ENCODE results near the gene TENM3. TPM values are rescaled to one million over a fixed set of nuclear protein-coding genes. Genes with fewer than 3 reads are reported as not detected.

TENM3 gene
- total RNA-seq, 1 experiment from 2014 or later = 0.87 TPM

DNA sequence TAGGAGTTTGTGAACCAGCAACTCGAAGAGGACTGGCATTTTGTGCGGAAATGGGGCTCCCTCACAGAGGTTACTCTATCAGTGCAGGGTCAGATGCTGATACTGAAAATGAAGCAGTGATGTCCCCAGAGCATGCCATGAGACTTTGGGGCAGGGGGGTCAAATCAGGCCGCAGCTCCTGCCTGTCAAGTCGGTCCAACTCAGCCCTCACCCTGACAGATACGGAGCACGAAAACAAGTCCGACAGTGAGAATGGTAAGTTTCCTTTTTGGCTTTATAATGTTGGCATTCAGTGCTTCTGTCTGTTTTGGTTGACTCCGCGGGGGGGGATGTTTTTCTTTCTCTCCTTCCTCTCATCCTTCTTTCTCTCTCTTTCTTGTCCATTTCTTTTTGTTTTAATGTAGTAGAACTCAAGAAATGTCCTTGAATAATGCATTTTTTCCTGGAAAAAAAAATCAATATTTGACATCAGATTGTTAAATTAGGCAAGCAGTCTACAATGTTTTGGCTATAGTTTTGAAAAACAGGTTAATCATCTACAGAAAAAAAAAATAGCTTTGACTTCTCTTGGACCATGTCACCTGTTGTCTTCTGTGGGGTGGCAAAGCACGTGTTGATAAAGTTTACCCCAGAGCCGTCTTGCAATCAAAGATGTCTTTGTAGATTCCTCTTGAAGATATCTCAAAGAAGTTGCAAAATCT is 103.6 kb downstream of the TENM3 start:
- DNase-seq = no peak
- H3K4me3 ChIP-seq (ENCODE audit: low read length) = no peak overlapping the region
- no peak overlapping the region for H3K9ac ChIP-seq (ENCODE audit: low read length)
- no peak for TF ChIP-seq EZH2phosphoT487 (IDR thresholded peaks at IDR 0.05; ENCODE audit: borderline replicate concordance, low read length)
- no peak for TF ChIP-seq EZH2 (IDR thresholded peaks at IDR 0.05; ENCODE audit: low read length, unreplicated experiment)
- TF ChIP-seq, protein P1, sequence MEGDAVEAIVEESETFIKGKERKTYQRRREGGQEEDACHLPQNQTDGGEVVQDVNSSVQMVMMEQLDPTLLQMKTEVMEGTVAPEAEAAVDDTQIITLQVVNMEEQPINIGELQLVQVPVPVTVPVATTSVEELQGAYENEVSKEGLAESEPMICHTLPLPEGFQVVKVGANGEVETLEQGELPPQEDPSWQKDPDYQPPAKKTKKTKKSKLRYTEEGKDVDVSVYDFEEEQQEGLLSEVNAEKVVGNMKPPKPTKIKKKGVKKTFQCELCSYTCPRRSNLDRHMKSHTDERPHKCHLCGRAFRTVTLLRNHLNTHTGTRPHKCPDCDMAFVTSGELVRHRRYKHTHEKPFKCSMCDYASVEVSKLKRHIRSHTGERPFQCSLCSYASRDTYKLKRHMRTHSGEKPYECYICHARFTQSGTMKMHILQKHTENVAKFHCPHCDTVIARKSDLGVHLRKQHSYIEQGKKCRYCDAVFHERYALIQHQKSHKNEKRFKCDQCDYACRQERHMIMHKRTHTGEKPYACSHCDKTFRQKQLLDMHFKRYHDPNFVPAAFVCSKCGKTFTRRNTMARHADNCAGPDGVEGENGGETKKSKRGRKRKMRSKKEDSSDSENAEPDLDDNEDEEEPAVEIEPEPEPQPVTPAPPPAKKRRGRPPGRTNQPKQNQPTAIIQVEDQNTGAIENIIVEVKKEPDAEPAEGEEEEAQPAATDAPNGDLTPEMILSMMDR (conservative IDR thresholded peaks at IDR 0.05; ENCODE audit: low read depth, low read length) = no peak
- ChIA-PET POLR2A (ENCODE audit: unreplicated experiment) (no interaction called here), CTCF (no interaction called here)
- H3K79me2 ChIP-seq (ENCODE audit: low read length) = no peaks in the 10 kb centered on the region
- H2AFZ ChIP-seq (ENCODE audit: low read length) = no peak overlapping the region
- no peak for ATAC-seq
- no peaks in the 10 kb centered on the region for H4K20me1 ChIP-seq (ENCODE audit: low read length)
- BruUV-seq (replicated peaks) = no TSS peak
- H3K27ac ChIP-seq (ENCODE audit: low read length) = no peak overlapping the region
- no peaks in the 10 kb centered on the region for H3K36me3 ChIP-seq (ENCODE audit: low read depth, low read length)
- H3K4me2 ChIP-seq (ENCODE audit: low read length) = no peak overlapping the region
- no peaks in the 10 kb centered on the region for H3K4me1 ChIP-seq (ENCODE audit: insufficient read depth, low read length)
- H3K9me2 ChIP-seq (replicated peaks; ENCODE audit: low read length) = no peaks in the 10 kb centered on the region
- H3K27me3 ChIP-seq (ENCODE audit: low read length) = 0 out of 2 replicates have a peak, but pooled peaks cover 4% of the 10 kb centered on the region
- no peaks in the 10 kb centered on the region for H3K9me3 ChIP-seq (ENCODE audit: low read length)
- intact Hi-C loops (cut with micrococcal nuclease) = loop anchor here (1.0 kb wide), 1 partner anchor 15 kb away; no protein-coding TSS in a partner anchor
- H3F3A ChIP-seq (ENCODE audit: low read length, unreplicated experiment) = no peaks in the 10 kb centered on the region

DNA sequence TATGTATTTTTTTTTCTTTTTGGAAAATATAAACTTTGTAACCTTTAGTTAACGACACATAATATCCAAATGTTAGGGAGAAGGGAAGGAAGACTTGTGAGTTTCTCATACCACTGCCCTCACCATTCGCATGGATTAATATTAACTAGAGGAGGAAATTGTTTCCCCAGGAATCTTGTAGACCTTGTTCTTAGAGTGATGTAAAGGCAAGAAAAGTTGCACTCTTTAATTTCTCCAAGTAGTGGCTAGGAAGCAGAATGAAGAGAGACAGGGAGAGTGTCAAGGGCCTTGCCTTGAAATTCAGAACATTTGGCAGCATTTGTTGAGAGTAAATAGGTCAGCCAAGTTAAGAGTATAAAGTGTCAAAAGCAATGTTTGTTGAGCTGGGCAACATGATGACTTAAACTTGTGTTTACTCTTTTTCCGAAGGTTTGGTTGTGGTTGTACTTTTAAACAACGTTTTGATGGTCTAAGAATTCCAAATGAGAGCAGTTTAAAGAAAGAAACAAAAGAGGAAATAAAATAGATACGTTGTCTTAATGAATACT is 105.7 kb downstream of the TENM3 start:
- H4K20me1 ChIP-seq (ENCODE audit: low read length) = no peaks in the 10 kb centered on the region
- no peak overlapping the region for H2AFZ ChIP-seq (ENCODE audit: low read length)
- no peaks in the 10 kb centered on the region for H3K9me3 ChIP-seq (ENCODE audit: low read length)
- no peak for DNase-seq
- no peaks in the 10 kb centered on the region for H3K4me1 ChIP-seq (ENCODE audit: insufficient read depth, low read length)
- no peak for TF ChIP-seq EZH2 (IDR thresholded peaks at IDR 0.05; ENCODE audit: low read length, unreplicated experiment)
- TF ChIP-seq EZH2phosphoT487 (IDR thresholded peaks at IDR 0.05; ENCODE audit: borderline replicate concordance, low read length) = no peak
- TF ChIP-seq, protein P1 (conservative IDR thresholded peaks at IDR 0.05; ENCODE audit: low read depth, low read length) = no peak
- no peak overlapping the region for H3K4me3 ChIP-seq (ENCODE audit: low read length)
- no peak for ATAC-seq
- no peak overlapping the region for H3K9ac ChIP-seq (ENCODE audit: low read length)
- H3K9me2 ChIP-seq (replicated peaks; ENCODE audit: low read length) = no peaks in the 10 kb centered on the region
- POLR2A ChIA-PET (ENCODE audit: unreplicated experiment) = no interaction called here
- intact Hi-C loops (cut with micrococcal nuclease) = no loop called here
- H3K27me3 ChIP-seq (ENCODE audit: low read length) = peaks cover 10% of the 10 kb centered on the region
- BruUV-seq (replicated peaks) = no TSS peak
- no peaks in the 10 kb centered on the region for H3K36me3 ChIP-seq (ENCODE audit: low read depth, low read length)
- H3K27ac ChIP-seq (ENCODE audit: low read length) = no peak overlapping the region
- CTCF ChIA-PET = no interaction called here
- no peaks in the 10 kb centered on the region for H3F3A ChIP-seq (ENCODE audit: low read length, unreplicated experiment)
- H3K4me2 ChIP-seq (ENCODE audit: low read length) = no peak overlapping the region
- H3K79me2 ChIP-seq (ENCODE audit: low read length) = no peaks in the 10 kb centered on the region

DNA sequence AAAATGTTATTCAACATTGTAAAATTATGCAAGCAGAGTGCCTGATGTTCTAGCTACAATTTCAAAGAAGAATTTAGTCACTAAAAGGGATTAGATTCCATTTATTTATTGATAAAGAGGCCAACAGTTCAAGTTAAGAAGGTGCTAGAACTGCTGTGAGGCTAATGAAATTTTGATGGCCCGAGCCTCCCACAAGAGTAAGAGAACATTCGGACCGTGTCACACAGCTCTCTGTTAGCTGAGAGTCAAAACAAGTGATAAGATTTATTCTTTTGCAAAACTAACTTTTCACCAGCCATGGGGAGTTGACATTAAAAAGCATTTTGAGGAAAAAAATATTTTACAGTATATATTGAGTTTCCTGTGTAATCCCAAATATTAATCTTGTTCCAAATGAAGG is 106.8 kb downstream of the TENM3 start:
- TF ChIP-seq EZH2phosphoT487 (IDR thresholded peaks at IDR 0.05; ENCODE audit: borderline replicate concordance, low read length) (no peak), EZH2 (IDR thresholded peaks at IDR 0.05; ENCODE audit: low read length, unreplicated experiment) (no peak)
- TF ChIP-seq, protein P1 (conservative IDR thresholded peaks at IDR 0.05; ENCODE audit: low read depth, low read length) = no peak
- CTCF ChIA-PET = no interaction called here

More for the DNA sequence above, 106.8 kb downstream of the TENM3 start:
- peaks cover 18% of the 10 kb centered on the region for H3K27me3 ChIP-seq (ENCODE audit: low read length)
- no peak overlapping the region for H3K4me2 ChIP-seq (ENCODE audit: low read length)
- DNase-seq = no peak
- H3K9me3 ChIP-seq (ENCODE audit: low read length) = no peaks in the 10 kb centered on the region
- no peak overlapping the region for H3K9ac ChIP-seq (ENCODE audit: low read length)
- H2AFZ ChIP-seq (ENCODE audit: low read length) = no peak overlapping the region
- no peak overlapping the region for H3K27ac ChIP-seq (ENCODE audit: low read length)
- POLR2A ChIA-PET (ENCODE audit: unreplicated experiment) = no interaction called here
- no peak overlapping the region for H3K4me3 ChIP-seq (ENCODE audit: low read length)
- no peaks in the 10 kb centered on the region for H3K4me1 ChIP-seq (ENCODE audit: insufficient read depth, low read length)
- H3F3A ChIP-seq (ENCODE audit: low read length, unreplicated experiment) = no peaks in the 10 kb centered on the region
- BruUV-seq (replicated peaks) = no TSS peak
- no peaks in the 10 kb centered on the region for H4K20me1 ChIP-seq (ENCODE audit: low read length)
- H3K79me2 ChIP-seq (ENCODE audit: low read length) = no peaks in the 10 kb centered on the region
- no peaks in the 10 kb centered on the region for H3K9me2 ChIP-seq (replicated peaks; ENCODE audit: low read length)
- intact Hi-C loops (cut with micrococcal nuclease) = no loop called here
- no peaks in the 10 kb centered on the region for H3K36me3 ChIP-seq (ENCODE audit: low read depth, low read length)
- ATAC-seq = no peak
